Measurements from ENCODE around the gene GOLGA8O.
"Not testable (repeated sequence)": the region's sequence is repeated elsewhere in the genome, so short reads cannot be mapped to it uniquely, and the experiment has no call there.

GOLGA8O gene, protein sequence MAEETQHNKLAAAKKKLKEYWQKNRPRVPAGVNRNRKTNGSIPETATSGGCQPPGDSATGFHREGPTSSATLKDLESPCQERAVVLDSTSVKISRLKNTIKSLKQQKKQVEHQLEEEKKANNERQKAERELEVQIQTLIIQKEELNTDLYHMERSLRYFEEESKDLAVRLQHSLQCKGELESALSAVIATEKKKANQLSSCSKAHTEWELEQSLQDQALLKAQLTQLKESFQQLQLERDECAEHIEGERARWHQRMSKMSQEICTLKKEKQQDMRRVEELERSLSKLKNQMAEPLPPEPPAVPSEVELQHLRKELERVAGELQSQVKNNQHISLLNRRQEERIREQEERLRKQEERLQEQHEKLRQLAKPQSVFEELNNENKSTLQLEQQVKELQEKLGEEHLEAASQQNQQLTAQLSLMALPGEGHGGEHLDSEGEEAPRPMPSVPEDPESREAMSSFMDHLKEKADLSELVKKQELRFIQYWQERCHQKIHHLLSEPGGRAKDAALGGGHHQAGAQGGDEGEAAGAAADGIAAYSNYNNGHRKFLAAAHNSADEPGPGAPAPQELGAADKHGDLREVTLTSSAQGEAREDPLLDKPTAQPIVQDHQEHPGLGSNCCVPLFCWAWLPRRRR
- total RNA-seq: 0.08 to 0.46 (median 0.25) reads per million in 4 donors

DNA sequence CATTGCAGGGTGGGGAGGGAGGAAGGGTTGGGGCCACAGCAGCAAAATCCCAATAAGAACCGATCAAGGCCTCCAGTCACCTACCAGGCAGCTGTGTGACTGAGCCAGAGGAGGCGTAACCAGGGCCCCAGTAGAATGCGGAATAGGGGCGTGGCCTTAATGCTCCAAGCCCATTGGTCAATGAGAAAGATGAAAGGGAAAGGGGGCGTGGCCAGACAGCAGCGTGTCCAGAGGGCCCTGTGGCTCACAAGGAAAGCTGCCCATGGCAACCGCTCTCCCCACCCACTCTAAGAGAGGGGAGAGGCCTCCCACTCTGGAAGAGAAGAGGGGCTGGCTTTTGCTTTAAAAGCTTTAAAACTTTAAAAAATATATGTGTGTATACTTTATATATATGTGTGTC is at the start of gene GOLGA8O:
TSS of gene GOLGA8O (minus strand) at position 101 of the 400 bp plus-strand sequence. CDS start at position 3, 98 bp downstream.
- not testable (repeated sequence) for DNase-seq

DNA sequence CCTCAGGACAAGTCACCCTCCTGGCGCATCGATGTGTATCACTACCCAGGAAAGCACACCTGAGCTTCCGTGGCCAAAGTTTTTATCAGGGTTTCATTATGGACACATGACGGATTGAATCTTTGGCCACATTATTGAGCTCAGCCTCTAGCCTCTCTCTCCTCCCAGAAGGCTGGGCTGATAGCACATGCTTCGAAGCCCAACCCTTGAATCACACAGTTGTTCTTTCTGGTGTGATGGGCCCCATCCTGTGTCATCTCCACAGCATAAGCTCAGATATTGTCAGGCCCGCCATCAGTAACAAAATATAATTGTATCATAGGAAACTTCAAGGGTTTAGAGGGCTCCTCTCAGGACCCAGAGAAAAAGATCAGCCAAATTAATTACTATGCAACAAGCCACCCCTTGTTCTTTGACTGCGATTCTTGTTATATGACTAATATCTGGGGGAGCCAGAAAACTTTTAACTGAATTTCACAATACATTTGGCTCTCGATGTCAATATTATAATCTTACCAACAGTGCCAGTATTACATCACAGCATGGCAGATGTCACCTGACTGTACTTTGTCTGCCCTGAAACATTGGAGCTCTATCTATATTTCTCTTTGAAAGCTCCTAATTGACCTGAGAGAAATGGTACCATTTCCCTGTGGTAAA is 48.8 kb upstream of the GOLGA8O start:
- DNase-seq: not testable (repeated sequence)

DNA sequence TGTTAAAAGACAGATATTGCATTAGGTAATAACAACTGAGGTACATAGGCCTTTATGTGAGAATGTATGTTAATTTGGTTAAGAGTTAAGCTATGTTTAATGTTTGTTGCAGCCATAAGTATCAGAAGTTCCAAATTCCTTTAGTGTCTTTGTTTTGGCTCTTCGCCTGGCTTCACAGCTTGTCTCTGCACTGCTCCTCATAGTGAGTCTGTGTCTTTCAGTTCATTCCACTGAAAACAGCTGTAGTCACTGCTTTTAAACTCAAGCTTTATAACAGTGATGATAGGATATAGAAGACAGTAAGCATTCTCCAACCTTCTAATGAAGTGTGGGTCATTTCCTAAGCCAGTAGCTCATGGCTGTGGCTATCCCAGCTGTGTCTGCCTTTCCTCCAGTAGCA is 47.5 kb upstream of the GOLGA8O start:
- not testable (repeated sequence) for DNase-seq

DNA sequence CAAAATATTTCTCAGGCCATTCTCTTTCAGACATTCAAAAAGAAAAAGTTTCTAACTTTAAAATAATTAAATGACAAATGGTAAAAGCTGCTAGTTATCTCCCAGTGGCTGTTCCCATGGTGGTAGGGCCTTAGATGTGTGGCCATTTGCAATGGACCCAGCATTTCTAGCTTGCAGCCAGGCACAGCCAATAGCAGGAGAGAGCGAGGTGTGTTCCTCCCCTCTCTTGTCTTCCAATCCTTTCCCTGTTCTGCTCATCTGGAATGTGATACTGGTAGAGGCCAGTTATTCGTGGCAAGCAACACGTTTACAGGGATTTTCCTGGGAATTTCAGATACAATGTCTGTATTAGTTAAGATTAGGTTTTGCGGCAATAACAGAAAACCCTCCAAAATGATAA is 37.3 kb upstream of the GOLGA8O start:
- DNase-seq: not testable (repeated sequence)

DNA sequence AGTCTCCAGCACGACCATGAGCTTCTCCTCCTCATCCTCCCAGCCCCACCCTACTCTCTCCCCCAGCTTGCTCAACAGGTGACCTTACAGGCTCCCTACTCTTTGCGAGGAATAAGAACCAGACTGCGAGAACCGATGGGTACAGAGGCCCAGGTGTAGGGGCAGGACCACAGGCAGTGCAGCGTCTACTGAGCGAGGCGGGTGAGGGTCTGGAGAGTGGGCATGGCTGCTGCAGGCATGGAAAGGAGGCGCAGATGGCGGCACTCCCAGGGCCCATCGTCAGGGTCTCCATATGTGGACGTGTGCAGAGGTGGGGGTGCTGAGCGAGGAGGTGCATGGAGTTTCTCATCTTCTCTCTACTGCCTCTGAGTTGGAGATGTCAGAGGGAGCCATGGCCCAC is 31.0 kb upstream of the GOLGA8O start:
- DNase-seq: not testable (repeated sequence)

DNA sequence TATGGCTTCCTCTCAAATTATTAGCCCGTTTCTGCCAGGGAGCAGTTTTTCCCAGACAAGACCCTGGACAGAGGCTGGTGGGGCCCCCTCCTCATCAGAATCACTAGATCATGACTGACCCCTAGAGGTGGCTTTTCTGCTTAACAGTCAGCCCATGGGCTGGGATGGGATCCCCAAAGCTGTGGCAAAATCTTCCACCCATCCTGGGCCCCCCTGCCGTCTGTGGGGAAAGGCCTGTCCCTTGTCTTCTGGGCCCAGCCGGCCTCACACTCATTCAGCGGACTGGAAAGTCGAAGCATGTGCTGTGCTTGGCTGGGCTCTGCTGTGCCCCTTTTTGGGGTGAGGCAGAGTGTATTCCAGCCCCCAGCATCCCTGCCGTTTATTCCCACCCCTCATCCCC is 27.9 kb upstream of the GOLGA8O start:
- not testable (repeated sequence) for DNase-seq

DNA sequence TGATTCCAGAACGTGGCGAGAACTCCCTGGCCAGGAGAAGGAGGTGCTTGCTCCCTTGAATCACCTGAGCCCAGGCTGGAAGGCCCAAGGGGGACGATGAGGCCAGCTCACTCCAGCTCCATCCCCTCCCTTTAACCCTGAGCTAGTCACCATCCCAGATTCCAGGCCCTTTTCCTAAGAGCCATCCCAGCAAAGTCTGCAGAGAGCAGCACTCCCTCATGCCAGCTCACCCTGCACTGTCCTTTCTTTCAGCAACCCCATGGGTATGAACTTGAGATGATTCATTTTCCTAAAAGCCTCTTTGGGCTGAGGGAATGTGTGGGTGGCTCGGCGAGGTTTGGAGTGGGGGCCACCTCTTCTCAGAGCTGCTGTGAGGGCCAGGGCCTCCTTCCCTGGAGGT is 26.2 kb upstream of the GOLGA8O start:
- DNase-seq: not testable (repeated sequence)

DNA sequence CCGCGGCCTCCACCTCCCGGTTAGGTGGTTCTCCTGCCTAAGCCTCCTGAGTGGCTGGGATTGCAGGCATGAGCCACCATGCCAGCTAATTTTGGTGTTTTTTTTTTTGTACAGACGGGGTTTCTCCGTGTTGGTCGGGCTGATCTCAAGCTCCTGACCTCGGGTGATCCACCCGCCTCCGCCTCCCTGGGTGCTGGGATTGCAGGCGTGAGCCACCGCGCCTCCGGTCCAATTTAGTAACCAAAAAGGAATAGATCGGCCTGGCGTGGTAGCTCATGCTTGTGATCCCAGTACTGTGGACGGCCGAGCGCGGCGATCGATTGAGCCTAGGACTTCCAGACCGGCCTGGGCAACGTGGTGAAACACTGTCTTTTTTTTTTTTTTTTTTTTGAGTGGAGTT is 12.6 kb upstream of the GOLGA8O start:
- DNase-seq: not testable (repeated sequence)

DNA sequence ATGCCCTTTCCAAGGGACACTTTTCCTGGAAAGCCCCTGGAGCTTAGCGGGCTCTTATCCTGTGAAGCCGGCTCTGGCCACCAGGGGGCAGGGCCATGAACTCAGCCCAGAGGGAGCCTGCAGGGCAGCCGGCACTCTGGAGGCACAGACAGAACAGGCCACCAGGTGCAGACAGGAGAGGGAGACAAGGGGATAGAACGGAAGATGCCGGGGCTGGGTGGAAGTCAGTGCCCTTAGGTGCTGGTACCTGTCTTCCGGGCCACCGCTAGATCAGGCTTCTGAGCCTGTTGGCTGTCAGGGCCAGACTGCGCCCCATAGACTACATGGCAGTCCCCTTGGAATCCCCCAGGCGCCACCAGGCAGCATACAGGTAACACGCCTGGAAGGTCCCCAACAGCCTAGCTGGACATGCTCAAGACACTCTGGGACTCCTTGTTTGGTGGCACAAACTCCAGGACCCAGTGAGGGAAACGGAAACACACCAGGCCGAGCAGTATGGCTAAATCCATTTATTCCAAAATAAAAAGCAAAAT is 14.9 kb downstream of the GOLGA8O start:
- DNase-seq: not testable (repeated sequence)

DNA sequence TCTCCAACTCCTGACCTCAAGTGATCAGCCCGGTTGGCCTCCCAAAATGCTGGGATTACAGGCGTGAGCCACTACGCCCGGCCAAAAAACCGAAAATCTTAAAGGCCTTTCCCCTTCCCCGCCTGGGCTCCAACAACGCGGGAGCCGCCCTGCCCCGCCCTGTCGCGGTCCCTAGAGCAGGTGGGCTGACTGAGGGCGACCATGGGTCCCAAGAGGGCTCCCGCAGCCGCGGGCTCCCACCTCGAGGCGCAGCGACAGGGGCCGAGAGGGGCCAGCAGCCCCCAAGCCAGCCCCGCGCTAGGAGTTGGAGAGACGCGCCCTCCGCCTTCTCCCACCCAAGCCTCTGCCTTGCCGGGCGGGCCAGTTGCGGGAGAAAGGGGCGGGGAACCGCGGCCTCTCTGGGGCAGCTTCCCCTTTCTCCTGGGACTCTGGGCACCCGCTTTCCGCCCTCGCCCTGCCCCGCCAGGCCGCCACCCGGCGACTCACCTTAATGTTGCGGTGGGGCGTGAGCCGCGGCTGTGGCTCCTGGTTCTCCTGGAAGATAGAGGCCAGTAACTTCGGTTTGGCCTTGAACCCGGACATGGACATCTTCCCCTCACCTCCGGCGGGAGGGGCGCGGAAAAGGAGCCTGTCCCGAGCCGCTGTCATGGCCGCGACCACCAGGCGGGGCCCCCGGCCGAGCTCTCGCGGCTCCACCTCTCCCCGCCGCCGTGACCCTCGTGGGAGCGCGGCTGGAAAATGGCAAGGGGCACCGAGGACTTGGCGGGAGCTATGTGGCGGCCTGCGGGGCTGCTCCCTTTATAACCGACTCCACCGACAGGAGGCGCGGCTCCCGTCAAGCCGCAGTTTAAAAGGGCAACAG is 21.1 kb downstream of the GOLGA8O start:
- not testable (repeated sequence) for DNase-seq

DNA sequence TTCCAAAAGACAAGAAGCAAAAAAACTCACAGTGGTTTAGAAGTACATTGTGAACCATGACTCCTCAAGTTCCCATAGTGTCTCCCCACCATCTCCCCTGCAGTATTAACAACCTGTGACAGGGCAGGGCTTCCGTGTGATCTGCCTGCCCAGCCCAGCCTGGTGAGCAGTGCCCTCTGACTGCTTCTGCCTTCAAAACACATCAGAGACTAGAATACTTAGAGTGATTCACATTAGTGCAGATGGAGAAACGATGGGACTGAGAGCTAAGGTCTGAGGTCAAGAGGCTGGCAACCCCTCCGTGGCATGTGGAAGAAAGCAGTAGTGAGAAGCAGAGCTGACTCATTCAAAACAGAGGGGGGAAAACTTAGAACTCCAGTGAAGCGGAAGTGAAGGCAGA is 27.8 kb downstream of the GOLGA8O start:
- DNase-seq: not testable (repeated sequence)

DNA sequence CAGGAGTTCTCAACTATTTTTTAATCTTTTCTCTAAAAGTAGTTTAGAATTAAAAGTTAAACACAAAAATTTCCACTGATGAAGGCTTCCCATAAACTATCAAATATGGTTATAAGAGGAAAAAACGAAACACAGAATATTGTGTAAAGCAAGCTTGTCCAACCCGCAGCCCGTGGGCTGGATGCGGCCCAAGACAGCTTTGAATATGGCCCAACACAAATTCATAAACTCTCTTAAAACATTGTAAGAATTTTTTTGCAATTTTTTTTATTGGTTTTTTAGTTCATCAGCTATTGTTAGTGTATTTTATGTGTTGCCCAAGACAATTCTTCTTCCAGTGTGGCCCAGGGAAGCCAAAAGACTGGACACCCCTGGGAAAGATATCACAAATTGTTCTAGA is 28.9 kb downstream of the GOLGA8O start:
- not testable (repeated sequence) for DNase-seq

DNA sequence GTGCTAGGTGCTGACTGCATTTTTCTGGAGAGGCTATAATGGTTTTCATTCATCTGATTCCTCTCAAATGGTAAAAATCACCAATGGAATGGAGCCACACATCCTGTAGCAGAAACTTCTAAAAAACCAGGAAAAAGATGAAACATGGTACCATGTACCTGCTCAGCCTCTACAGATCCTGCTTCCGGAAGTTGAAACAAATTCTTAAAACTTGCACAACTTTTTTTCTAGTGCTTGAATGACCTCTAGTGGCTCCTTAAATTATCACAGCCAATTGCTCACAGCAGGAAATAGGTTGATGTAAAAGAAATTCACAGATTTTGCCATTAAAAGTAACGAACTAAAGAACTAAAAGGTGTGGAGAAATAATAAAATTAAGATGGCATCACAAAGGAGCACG is 47.5 kb downstream of the GOLGA8O start:
- not testable (repeated sequence) for DNase-seq

DNA sequence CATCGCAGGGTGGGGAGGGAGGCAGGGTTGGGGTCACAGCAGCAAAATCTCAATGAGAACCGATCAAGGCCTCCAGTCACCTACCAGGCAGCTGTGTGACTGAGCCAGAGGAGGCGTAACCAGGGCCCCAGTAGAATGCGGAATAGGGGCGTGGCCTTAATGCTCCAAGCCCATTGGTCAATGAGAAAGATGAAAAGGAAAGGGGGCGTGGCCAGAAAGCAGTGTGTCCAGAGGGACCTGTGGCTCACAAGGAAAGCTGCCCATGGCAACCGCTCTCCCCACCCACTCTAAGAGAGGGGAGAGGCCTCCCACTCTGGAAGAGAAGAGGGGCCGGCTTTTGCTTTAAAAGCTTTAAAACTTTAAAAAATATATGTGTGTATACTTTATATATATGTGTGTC is 52.2 kb downstream of the GOLGA8O start, which contains the start of gene GOLGA8K:
TSS of gene GOLGA8K (minus strand) at position 101 of the 400 bp plus-strand sequence. CDS start at position 3, 98 bp downstream.
- not testable (repeated sequence) for DNase-seq

DNA sequence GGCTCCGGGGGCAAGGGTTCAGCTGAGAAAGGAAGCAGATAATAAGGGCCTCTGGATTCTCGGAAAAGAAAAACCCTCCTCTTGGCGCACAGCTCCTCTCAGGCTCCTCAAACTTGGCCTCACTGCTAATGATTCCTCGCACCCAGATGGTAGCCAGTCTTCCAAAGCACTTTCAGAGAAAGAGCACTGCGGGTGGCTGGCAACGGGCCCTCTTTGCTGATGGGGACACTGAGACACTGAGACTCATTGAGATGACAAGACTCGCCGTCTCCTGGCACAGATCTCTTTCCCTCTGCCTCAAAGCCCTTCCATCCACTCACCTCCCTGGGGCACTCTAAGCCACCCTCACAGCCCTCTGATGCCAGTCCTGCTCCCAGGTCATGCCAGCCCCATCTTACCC is 58.9 kb downstream of the GOLGA8O start:
- not testable (repeated sequence) for DNase-seq
